Nephron progenitor cell (in vitro differentiated cells): ENCODE results near the gene HNRNPH2.

ENCODE experiments used
- DNase-seq: peaks from one replicate; pipeline ENCODE4 v3.0.0; 2021
- H3K27ac Mint-ChIP-seq: 2 replicates; pipeline ENCODE4 v1.8.0; 2021; ENCODE audit warnings: mild to moderate bottlenecking, moderate library complexity, mixed read lengths
- H3K27me3 Mint-ChIP-seq: 2 replicates; pipeline ENCODE4 v1.8.0; 2021; ENCODE audit warnings: mild to moderate bottlenecking, low read depth, mixed read lengths; ENCODE audit not compliant: poor library complexity
- H3K36me3 Mint-ChIP-seq: 2 replicates; pipeline ENCODE4 v1.8.0; 2021; ENCODE audit warnings: low read depth, mixed read lengths
- H3K4me1 Mint-ChIP-seq: 2 replicates; pipeline ENCODE4 v1.8.0; 2021; ENCODE audit warnings: mixed read lengths
- H3K4me3 Mint-ChIP-seq: 2 replicates; pipeline ENCODE4 v1.8.0; 2021; ENCODE audit warnings: mild to moderate bottlenecking, moderate library complexity, mixed read lengths
- H3K9me3 Mint-ChIP-seq: 2 replicates; pipeline ENCODE4 v1.8.0; 2021; ENCODE audit warnings: mild to moderate bottlenecking, moderate library complexity, mixed read lengths
- TF ChIP-seq, protein P1 (sequence below): fragments of 200-600 bp; sonication (generic); IDR thresholded peaks from 2 replicates; pipeline ENCODE4 v1.5.0; 2021; ENCODE audit warnings: antibody characterized with exemption

The HNRNPH2 gene

DNA sequence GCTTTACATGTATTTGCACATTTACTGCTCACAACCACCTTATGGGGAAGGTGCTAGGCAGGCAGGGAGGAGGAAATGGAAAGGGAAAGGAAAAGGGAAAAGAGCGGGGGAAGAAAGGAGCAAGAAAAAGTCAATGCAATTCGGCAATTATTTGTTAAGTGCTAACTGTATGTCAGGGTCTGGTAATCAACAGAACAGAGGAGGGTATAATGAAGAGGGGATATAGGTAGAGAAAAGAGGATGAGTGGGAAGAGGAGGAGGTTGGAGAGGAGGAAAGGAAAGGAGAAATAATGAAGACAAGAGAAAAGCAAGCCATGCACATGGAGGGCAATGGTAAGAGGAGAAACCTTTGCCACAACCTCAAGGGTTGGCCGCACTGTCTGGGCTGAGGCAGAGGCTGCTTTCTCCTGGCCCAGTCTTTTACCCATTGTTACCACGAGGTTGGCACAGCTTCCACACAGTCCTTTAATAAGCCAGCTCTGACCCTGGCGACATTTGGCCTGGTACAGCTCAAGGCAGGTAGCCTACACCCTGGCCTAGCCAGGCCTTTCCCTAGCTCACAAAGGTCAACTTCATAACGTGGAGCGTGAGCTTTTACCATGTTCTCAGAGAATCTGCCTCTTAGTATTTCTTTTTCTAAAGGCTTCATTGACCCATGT is 22.9 kb upstream of the HNRNPH2 start:
- H3K36me3 Mint-ChIP-seq: no peaks in the 10 kb centered on the region
- peaks cover 39% of the 10 kb centered on the region for H3K9me3 Mint-ChIP-seq
- TF ChIP-seq, protein P1, sequence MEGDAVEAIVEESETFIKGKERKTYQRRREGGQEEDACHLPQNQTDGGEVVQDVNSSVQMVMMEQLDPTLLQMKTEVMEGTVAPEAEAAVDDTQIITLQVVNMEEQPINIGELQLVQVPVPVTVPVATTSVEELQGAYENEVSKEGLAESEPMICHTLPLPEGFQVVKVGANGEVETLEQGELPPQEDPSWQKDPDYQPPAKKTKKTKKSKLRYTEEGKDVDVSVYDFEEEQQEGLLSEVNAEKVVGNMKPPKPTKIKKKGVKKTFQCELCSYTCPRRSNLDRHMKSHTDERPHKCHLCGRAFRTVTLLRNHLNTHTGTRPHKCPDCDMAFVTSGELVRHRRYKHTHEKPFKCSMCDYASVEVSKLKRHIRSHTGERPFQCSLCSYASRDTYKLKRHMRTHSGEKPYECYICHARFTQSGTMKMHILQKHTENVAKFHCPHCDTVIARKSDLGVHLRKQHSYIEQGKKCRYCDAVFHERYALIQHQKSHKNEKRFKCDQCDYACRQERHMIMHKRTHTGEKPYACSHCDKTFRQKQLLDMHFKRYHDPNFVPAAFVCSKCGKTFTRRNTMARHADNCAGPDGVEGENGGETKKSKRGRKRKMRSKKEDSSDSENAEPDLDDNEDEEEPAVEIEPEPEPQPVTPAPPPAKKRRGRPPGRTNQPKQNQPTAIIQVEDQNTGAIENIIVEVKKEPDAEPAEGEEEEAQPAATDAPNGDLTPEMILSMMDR: no peak
- H3K4me1 Mint-ChIP-seq: peaks cover 7% of the 10 kb centered on the region
- no peak overlapping the region for H3K4me3 Mint-ChIP-seq
- peaks cover 6% of the 10 kb centered on the region for H3K27me3 Mint-ChIP-seq
- H3K27ac Mint-ChIP-seq: no peak overlapping the region
- DNase-seq: no peak

DNA sequence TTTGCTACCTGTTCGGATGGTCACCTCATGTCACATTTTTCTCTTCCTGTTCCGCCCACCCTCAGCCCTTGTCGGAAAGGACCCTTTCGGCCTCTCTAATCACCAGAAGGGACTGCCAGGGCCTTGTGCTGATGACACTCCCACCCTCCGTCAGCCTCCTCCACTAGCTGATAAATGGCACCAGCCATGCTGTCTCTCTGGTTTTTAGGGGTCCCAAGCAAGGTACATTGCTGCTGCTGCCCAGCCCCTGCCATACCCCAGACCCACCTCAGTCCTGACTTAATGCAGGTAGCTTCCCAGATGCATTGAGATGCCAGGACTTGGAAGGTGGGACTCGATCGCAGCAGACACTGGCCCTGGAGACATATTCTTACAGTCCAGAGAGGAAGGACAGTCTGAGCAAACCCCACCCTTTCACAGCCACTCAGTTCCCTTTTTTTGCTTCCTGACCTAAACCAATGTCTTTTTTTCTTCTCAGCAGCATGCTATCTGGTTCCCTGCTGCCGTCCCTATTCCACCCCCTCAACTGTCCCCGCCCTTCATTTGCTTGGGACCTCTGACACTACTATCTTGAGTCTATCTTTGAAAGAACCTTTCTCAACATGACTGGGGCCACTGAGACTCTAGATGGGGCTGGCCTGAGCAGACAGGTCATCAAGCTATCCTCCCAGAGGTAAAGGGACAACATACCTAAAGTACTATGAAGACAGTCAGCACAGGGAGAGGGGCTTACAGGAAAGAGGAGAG is 22.1 kb upstream of the HNRNPH2 start, which contains the start of gene BTK:
BTK (minus strand) TSS at position 397 of the 747 bp plus-strand sequence. CDS start 10,907 bp downstream, outside the sequence.
- Mint-ChIP-seq H3K36me3 (no peaks in the 10 kb centered on the region), H3K27ac (peak within 1 kb of the TSS; percentile 84), H3K4me1 (peaks cover 7% of the 10 kb centered on the region), H3K4me3 (no peak within 1 kb of the TSS), H3K27me3 (peaks cover 6% of the 10 kb centered on the region), H3K9me3 (peaks cover 41% of the 10 kb centered on the region)
- no peak for DNase-seq
- TF ChIP-seq, protein P1: no peak

DNA sequence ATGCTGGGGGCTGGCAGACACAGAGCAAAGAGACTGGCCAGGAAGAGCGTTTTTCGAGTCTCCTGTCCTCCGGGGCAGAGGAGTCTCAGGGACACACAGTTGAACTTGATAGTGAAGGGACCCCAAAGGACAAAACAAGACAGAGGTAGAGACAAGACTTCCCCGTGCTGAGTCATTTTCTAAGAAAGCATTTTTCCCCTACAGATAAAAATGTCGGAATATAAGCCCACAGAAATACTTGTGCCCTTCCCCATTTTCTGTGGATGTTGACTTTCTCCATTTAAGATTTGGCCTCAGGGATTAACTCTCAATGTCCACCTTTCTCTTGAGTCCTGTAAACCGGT is 21.5 kb upstream of the HNRNPH2 start:
- Mint-ChIP-seq H3K36me3 (peaks cover 5% of the 10 kb centered on the region), H3K27me3 (peaks cover 6% of the 10 kb centered on the region), H3K27ac (no peak overlapping the region), H3K9me3 (peaks cover 46% of the 10 kb centered on the region), H3K4me3 (no peak overlapping the region), H3K4me1 (peaks cover 7% of the 10 kb centered on the region)
- no peak for DNase-seq
- TF ChIP-seq, protein P1: no peak

DNA sequence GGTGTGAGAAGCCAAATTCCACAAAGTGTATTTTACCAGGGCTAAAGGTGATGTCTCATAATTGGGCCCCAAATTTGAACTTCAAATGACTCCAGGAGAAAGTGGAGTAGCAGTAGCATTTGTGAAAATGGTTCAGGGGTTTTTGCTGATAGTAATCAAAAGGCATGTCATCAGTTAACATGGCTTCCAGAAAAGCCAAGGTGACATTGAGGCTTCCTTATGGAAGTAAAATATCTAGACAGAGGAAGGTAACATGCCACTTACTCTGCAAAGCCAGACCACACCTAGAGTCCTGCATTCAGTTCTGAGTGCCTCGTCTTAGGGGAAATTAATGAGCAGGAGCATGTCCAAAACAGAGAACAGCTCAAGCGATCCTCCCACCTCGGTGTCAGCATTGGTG is 19.4 kb upstream of the HNRNPH2 start:
- Mint-ChIP-seq H3K27ac (no peak overlapping the region), H3K4me1 (peaks cover 20% of the 10 kb centered on the region), H3K4me3 (no peak overlapping the region), H3K27me3 (peaks cover 6% of the 10 kb centered on the region), H3K9me3 (peaks cover 47% of the 10 kb centered on the region), H3K36me3 (peaks cover 18% of the 10 kb centered on the region)
- no peak for DNase-seq
- TF ChIP-seq, protein P1: no peak

DNA sequence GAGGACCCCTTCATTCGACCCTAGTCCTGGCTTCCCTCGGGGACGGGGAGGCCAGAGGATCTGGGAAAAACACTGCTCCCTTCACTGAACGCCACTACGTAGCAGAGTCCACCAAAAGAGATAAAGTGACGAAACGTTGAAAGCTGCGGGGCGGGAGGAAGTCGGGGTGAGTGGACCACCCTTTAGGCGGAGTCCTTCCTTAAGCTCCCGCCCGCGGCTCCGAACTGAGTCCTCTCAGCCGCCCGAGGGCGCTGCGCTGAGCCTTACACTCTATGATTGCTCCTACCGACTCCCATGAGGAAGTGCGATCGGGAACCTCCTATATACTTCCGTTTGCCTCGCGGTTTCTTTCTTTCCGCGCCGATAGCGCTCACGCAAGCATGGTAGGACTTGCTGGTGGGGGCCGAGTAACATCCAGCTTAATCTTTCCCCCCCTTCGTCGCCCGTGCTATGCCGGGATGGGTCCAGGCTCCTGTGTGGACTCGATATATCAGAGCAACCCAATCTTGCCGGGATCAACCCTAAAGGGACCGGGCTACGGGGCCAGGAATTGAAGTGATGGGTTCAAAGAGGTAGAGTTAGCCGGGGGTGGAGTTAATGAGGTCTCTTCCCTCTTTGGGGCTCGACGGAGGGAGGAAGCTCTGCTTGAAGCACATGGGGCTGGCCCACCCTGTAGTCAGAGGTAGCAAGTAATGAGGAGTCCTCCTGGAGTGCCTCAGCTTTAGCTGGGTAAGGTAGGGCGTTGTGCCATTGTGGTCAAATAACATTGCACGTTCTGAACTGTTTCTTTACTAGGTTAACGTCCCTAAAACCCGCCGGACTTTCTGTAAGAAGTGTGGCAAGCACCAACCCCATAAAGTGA is 17.1 kb upstream of the HNRNPH2 start, which contains the start of gene RPL36A:
RPL36A (plus strand) TSS at position 348 of the 862 bp plus-strand sequence; CDS start at position 381, 33 bp downstream.
- H3K4me1 Mint-ChIP-seq: peaks cover 23% of the 10 kb centered on the region
- TF ChIP-seq, protein P1: peak; percentile 49
- peak within 1 kb of the TSS; percentile 97 for H3K4me3 Mint-ChIP-seq
- H3K27me3 Mint-ChIP-seq: peaks cover 3% of the 10 kb centered on the region
- H3K27ac Mint-ChIP-seq: peak within 1 kb of the TSS; percentile 99
- peak; percentile 78 for DNase-seq
- peaks cover 46% of the 10 kb centered on the region for H3K9me3 Mint-ChIP-seq
- H3K36me3 Mint-ChIP-seq: peaks cover 22% of the 10 kb centered on the region
